ENCODE data around the gene CCDC15. TPM values are rescaled to one million over a fixed set of nuclear protein-coding genes. Genes with fewer than 3 reads are reported as not detected.

CCDC15 gene
- total RNA-seq, 2 donors from 2014 or later = 0.53 to 1.2 TPM

GRCh38 chr11:125074511-125075241, 120.7 kb downstream of the CCDC15 start:
- intact Hi-C loops (cut with DNase I, micrococcal nuclease) = no loop called here
- DNase-seq = no peak
- ATAC-seq = no peak

DNA sequence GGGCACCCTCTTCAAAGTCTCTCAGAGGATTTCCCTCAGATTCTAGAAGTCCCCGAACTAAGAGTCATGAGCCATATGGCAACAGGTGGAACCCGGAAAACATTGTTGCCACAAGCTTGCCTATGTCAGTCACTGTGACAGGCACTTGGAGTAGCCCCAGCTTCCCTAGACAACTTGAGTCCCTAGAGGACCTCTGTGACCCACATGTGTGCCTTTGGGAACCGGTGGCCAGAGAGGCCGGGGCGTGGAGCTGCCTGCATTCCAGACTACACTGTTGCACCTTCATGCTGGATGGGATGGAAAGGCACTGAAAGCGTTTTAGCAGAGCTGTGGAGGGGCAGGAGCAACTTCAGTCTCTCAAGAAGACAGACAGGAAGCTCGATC, 121.2 kb downstream of the CCDC15 start:
- intact Hi-C loops (cut with DNase I, micrococcal nuclease) = no loop called here
- DNase-seq (no peak), ATAC-seq (no peak)

DNA sequence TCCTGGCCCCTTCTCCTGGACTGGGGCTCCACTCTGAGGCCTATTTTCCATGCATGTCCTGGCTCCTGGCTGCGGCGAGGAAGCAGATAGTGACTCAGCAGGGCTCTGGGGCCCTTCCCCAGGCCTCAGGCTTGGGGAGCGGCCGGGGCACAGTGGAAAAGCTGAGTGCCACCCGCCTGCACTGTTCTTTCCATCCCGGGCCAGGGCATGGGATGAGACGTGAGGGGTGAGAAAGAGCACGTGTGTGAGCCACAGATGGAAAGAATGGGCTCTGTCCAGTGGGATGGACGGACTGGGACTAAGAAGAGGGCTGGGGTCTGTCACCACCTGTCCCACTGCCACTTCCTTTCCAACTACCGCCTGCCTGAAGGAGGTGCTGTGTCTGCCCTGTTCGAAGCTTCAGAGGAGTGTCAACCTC, 121.9 kb downstream of the CCDC15 start:
- intact Hi-C loops (cut with DNase I, micrococcal nuclease) = no loop called here
- DNase-seq (no peak), ATAC-seq (no peak)

GRCh38 chr11:125076378-125076945, 122.5 kb downstream of the CCDC15 start:
- DNase-seq (no peak), ATAC-seq (no peak)
- intact Hi-C loops (cut with DNase I, micrococcal nuclease) = no loop called here

DNA sequence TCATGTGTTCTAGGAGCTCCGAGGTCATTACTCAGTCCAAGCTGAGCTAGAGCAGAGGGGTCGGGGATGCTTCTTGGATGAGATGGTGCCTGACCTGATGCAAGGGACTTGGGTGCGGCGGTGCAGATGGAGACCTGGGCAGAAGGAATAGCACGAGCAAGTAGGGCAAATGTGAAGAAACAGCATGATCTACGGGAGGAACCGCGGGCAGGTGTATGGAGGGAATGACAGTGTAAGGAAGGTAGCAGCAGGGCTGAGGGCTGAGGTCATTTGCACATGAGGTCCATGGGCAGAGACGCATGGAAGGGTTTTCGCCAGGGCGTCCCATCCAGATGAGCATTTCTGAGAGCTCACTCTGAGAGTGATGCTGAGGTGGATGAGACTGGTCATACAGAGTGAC, 124.0 kb downstream of the CCDC15 start:
- DNase-seq (no peak), ATAC-seq (no peak)
- intact Hi-C loops (cut with DNase I, micrococcal nuclease) = no loop called here

DNA sequence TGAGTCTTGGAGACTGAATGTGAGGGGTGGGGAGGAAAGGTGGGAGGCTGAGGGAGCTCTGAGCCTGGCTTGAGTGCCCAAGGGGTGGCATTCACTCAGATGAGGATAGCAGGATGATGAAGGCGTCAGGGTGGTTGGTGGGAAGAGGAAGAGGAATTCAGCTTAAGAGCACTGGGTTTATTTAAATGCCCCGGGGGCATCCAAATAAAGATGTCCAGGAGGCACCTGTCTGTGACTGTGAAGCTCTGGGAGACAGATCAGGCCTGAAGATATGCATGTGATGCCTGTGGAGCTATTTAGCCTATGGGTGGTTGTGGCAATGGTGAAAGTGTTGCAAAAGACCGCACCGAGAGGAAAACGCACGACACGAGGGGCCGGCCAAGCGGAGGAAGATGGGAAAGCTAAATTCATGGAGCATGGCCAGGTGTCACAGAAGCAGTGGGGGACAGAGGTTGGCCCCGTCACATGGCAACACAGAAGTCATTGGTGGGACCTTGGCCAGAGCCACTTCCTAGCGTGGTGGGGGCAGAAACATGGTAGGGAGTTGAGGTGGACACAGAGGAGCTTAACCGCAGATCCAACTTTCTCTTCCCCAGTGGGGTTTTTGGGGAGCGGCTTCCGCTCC, 124.6 kb downstream of the CCDC15 start:
- intact Hi-C loops (cut with DNase I, micrococcal nuclease) = no loop called here
- ATAC-seq (no peak), DNase-seq (no peak)

DNA sequence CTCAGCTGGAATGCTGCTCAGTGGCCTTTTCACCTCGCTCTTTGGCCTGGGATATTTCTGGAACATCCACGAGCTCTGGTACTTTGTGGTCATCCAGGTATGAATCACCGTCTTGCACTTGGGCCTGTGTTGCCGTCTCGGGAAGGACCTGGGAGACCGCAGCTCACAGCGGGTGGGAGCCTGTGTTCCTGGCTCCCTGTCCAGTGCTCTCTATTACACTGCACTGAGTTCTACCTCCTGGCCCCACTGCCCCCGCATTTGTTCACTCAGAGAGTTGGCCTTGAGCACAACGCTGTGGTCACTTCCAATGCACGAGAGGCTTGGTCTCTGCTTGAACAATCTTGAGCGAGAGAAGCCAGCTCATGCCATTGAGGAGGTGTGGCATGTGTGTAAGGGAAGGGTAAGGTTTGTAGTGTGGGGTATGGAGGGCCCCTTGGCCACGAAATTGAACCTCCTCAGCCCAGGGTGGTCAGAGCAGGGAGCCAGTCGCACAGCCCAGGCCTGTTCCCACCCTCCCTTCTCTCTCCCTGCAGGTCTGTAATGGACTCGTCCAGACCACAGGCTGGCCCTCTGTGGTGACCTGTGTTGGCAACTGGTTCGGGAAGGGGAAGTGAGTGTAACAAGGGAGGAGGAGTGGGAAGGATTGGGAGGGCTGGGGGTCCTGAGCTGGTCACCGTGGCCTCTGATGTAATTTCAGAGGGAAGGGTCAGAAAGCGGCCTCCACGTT, 125.3 kb downstream of the CCDC15 start:
- DNase-seq = no peak
- no peak for ATAC-seq
- intact Hi-C loops (cut with DNase I, micrococcal nuclease) = no loop called here

DNA sequence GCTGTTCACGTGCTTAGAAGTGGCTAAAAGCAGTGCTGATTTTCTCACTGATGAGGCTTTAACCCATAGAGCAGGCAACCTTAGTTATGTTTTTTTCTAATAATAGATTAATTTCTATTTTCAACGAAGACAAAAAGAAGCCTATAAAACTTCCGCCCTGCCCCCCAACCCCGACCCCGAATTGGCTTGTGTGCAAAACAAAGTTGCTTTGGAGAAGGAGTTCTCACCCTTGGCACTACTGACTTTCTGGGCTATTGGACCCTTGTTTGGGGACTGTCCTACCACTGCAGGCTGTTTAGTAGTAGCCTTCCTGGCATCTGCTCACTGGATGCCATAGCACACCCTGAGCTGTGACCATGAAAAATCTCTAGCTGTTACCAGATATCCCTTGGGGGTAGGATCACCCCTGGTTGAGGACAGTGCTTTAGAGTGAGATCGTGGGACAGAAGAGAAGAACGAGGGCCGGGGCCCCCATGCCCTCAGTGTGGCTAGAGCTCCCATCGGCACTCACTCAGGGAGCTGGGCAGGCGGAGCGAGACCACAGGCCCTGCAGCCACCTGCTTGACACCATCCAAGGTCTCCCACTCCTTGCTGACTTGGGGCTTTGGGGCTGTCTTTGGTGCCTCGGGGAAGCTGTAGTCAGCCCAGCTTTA, 126.0 kb downstream of the CCDC15 start:
- DNase-seq = no peak
- intact Hi-C loops (cut with DNase I, micrococcal nuclease) = no loop called here
- no peak for ATAC-seq

DNA sequence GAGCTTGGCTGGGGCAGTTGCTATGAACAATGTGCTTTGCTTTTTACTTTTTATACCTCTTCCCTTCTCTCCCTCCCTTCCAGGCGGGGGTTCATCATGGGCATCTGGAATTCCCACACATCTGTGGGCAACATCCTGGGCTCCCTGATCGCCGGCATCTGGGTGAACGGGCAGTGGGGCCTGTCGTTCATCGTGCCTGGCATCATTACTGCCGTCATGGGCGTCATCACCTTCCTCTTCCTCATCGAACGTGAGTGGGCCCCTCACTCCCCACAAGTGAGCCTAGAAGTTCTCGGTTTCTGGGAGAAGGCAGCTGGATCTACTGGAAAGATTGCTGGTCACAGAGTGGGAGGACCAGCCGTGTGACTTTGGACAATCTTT, 126.5 kb downstream of the CCDC15 start:
- DNase-seq (no peak), ATAC-seq (no peak)
- intact Hi-C loops (cut with DNase I, micrococcal nuclease) = no loop called here

- DNase-seq = no peak
- ATAC-seq = no peak
- intact Hi-C loops (cut with DNase I, micrococcal nuclease) = no loop called here
Measured at GRCh38 chr11:125081098-125081798, 127.2 kb downstream of the CCDC15 start.

DNA sequence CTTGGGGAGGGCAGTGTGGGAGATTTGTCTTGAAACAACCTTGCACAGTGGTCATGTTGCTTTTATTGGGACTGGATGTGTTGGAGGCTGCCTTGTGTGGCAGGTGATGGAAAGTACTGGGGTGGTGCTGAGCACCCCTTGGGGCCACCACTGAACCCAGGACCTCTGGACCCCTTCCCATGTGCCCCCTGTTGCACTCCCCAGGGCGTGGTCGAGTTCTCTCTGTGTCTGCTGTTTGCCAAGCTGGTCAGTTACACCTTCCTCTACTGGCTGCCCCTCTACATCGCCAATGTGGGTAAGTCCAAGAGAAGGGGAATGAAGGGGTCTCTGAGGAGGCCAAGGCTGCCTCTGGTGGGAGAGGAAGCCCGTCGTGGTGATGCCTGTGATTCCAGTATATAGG, 128.0 kb downstream of the CCDC15 start:
- intact Hi-C loops (cut with DNase I, micrococcal nuclease) = no loop called here
- DNase-seq (no peak), ATAC-seq (no peak)

DNA sequence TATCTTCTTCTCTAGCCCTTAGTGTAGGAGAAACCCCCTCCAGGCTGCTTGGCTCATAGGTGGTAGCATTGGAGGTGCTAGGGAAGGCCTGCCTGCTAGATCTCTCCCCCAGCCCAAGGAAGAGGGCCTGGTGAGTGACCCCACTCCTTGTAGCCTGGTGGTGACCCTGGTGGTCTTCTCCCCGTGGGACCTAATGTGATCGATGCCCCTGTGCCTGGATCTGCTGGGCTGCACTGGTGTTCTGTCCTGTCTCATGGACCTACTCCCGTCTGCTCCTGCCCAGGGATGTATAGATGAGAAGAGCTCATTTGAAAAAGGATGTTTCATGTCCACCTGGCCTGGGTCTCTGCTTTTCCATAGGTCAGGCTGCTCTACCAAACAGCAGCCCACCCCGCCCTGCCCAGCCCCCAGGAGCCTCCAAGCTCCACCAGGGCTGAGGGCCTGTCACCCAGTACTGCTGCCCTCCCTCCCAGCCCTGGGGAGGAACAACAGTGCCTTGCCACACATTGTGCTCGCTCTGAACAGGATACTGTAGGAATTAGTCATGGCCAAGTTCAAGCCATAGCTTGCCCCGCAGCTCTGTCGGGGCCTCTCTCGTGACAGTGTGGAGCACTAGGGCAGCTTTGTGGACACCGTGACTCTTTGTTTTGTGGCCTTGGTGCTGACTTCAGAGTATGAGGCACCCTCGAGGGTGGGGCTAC, 128.8 kb downstream of the CCDC15 start:
- DNase-seq (no peak), ATAC-seq (no peak)
- intact Hi-C loops (cut with DNase I, micrococcal nuclease) = no loop called here

- no peak for DNase-seq
- intact Hi-C loops (cut with DNase I, micrococcal nuclease) = no loop called here
- ATAC-seq = no peak
Measured at GRCh38 chr11:125083312-125084056, 129.5 kb downstream of the CCDC15 start.

- ATAC-seq (no peak), DNase-seq (no peak)
- intact Hi-C loops (cut with DNase I, micrococcal nuclease) = no loop called here
Measured at GRCh38 chr11:125084057-125084416, 130.0 kb downstream of the CCDC15 start.

DNA sequence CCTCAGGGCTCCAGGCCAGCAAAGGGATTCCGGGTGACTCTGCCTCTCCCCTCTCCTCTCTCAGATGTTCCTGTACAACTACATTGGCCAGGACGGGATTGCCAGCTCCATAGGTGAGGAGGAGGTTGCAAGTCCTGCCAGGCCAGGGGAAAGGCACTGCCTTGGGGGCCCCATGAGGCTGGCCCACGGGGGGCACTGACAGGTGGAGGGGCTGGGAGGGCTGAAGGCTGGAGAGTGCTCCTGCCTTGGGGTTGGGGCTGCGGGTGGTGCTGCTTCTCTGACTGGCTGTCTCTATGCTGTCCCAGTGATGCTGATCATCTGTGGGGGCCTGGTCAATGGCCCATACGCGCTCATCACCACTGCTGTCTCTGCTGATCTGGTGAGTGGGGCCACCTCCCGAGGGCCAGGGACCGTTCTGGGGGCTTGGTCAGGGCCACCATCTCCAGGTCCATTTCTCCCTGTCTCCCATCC, 130.8 kb downstream of the CCDC15 start:
- no peak for DNase-seq
- intact Hi-C loops (cut with DNase I, micrococcal nuclease) = no loop called here
- no peak for ATAC-seq

DNA sequence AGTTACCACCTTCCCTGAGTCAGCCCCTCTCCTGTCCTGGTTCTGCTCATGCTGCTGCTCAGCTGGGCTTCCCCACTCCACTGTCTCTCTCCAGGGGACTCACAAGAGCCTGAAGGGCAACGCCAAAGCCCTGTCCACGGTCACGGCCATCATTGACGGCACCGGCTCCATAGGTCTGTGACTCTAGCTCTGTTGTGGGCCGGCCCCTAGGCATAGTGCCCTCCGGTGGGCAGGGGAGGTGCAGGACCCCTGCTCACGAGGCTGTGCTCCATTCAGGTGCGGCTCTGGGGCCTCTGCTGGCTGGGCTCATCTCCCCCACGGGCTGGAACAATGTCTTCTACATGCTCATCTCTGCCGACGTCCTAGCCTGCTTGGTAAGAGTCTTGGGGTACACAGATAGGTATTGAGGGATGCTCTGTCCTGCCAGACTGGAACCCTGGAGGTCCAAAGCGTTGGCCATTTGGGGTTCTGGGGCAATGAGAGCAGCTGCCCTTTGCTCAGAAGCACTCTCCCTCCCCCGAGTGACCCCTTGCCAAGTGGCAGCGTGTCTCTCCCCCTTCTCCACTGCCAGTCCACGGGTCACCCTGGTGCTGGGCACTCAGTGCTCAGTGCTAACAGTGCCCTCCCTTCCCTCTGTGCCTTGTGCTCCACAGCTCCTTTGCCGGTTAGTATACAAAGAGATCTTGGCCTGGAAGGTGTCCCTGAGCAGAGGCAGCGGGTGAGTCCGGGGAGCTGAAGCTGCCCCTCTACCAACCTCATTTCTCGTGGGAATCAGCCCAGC, 131.5 kb downstream of the CCDC15 start:
- intact Hi-C loops (cut with DNase I, micrococcal nuclease) = no loop called here
- ATAC-seq (no peak), DNase-seq (no peak)
